GM21723 (cell line): Measurements from ENCODE around the gene CDK6.
A peak's percentile ranks its signal among the peaks of the same experiment; 100 is the strongest.

Experiments
- ATAC-seq: cut with Tn5 transposase; IDR thresholded peaks from one replicate; pipeline ENCODE4 v1.9.1; 2021; ENCODE audit warnings: mild to moderate bottlenecking, moderate library complexity; ENCODE audit not compliant: unreplicated experiment

Gene CDK6

GRCh38 chr7:92740134-92740533 lies 96.2 kb downstream of the CDK6 start:
- no peak for ATAC-seq

- ATAC-seq = no peak
Observed at GRCh38 chr7:92739091-92739490, 97.3 kb downstream of the CDK6 start.

GRCh38 chr7:92737706-92738105 lies 98.7 kb downstream of the CDK6 start:
- ATAC-seq = peak; percentile 96

- ATAC-seq = no peak
Observed at GRCh38 chr7:92736870-92737269, 99.5 kb downstream of the CDK6 start.

- no peak for ATAC-seq
Observed at GRCh38 chr7:92735707-92736106, 100.7 kb downstream of the CDK6 start.

- ATAC-seq = peak; percentile 37
Observed at GRCh38 chr7:92732316-92733036, 103.9 kb downstream of the CDK6 start.

- peak; percentile 62 for ATAC-seq
Observed at GRCh38 chr7:92731335-92732063, 104.9 kb downstream of the CDK6 start.

- no peak for ATAC-seq
Observed at GRCh38 chr7:92730808-92731207, 105.6 kb downstream of the CDK6 start.

GRCh38 chr7:92729751-92730150 lies 106.6 kb downstream of the CDK6 start:
- ATAC-seq = no peak

- ATAC-seq = no peak
Observed at GRCh38 chr7:92729172-92729571, 107.2 kb downstream of the CDK6 start.

- ATAC-seq = no peak
Observed at GRCh38 chr7:92727755-92728154, 108.6 kb downstream of the CDK6 start.

GRCh38 chr7:92725161-92725925 lies 111.0 kb downstream of the CDK6 start:
- ATAC-seq = no peak

GRCh38 chr7:92723943-92724342 lies 112.4 kb downstream of the CDK6 start:
- ATAC-seq = no peak

GRCh38 chr7:92723205-92723604 lies 113.2 kb downstream of the CDK6 start:
- no peak for ATAC-seq

- no peak for ATAC-seq
Observed at GRCh38 chr7:92722541-92722940, 113.8 kb downstream of the CDK6 start.

GRCh38 chr7:92720604-92721350 lies 115.6 kb downstream of the CDK6 start:
- ATAC-seq = peak; percentile 67

- peak; percentile 58 for ATAC-seq
Observed at GRCh38 chr7:92717993-92718716, 118.2 kb downstream of the CDK6 start.

GRCh38 chr7:92717623-92717992 lies 118.8 kb downstream of the CDK6 start:
- peak; percentile 6 for ATAC-seq

- ATAC-seq = no peak
Observed at GRCh38 chr7:92716825-92717580, 119.4 kb downstream of the CDK6 start.

GRCh38 chr7:92715963-92716362 lies 120.4 kb downstream of the CDK6 start:
- no peak for ATAC-seq
